GM10847 (cell line): ENCODE results near the gene SBF2.

Experiments
- POLR2A ChIP-seq: IDR thresholded peaks from 2 replicates; pipeline ENCODE4 v1.6.1; 2011; ENCODE audit not compliant: insufficient read length; ENCODE audit errors: extremely low read depth

The SBF2 gene

DNA sequence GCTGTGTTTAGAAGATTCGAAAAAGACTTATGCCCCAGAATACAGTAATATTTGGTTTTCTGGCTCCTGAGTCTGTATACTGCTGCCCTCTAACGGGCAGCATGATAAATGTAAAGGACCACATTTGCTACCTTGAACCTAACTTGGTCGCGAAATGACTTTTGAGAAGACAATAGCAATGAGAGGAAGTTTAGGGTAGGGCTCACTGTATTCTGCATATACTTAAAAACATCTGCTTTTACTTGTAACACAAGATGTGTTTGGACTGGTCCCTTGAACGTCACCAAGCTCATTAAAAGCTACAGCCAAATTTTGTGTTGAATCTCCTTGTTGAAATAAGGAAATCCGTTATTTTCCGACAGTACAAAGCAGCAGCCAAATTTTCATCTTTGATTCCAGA, 321.0 kb downstream of the SBF2 start:
- TF ChIP-seq POLR2A = no peak

DNA sequence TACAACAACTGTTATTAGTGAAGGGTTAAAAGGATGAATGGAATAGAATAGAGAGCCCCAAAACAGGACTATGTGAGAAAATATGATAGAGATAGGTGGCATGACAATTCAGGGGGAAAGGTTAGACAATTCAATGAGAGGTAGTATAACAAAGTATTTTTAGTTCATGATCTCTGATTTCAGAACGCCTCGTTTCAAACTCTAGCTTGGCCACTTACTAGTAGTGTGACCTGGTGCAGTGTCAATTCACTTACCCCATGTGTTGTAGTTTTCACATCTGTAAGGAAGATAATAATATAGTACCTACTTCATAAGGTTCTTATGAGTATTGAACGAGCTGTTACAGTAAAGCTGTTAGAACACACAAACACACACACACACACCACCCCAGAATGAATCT, 322.1 kb downstream of the SBF2 start:
- no peak for TF ChIP-seq POLR2A

DNA sequence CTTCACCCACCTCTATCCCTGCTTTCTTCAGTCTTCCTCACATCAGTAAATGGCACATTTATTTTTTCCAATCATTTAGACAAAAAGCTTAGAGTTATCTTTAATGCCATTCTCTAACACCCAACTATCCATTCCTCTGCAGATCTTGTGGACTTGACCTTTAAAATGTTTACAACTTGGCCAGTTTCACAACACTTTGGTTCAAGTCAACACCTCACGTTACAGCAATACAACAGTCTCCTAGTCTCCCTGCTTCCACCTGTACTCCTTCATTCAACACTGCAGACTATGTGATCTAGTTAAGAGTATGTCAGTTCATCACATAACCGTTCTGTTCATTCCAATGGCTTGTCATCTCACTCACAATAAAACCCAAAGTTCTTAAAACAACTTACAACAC, 325.0 kb downstream of the SBF2 start:
- no peak for TF ChIP-seq POLR2A

DNA sequence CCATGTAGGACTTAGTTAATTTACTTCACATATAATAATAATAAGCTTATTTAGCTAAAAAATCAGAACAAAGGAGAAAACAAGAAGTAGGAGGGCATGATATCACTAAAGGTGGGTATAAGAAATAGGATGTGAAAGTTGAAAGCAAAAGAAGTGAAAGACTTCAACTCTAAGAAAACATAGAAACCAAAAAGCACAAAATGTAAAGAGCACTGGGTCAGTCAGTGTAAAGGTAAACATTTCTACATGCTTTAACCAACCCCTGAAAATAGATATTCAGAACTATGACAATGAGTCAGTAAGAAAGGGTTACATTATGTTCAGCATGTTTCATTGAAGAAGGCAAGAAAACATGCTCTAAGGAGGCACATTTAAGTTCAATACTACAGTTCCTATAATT, 331.3 kb downstream of the SBF2 start:
- TF ChIP-seq POLR2A = no peak

DNA sequence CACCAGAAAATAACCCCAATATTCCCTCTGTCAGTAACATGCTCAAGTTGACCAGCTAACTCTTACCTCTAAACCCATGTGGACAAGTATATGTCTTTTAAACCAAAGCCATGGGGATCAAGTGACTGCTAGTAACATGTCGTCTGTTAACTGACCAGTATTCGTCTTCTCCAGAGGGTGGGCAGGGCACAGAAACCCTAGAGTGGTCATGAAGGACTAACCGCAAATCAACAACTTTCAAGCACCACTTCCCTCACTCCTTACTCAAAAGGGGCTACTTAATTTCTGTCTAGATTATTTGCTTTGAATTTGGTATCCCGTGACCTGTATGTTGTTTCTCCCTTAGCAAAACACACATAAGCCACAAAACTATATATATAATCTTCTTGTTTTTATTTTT, 336.9 kb downstream of the SBF2 start:
- no peak for TF ChIP-seq POLR2A

DNA sequence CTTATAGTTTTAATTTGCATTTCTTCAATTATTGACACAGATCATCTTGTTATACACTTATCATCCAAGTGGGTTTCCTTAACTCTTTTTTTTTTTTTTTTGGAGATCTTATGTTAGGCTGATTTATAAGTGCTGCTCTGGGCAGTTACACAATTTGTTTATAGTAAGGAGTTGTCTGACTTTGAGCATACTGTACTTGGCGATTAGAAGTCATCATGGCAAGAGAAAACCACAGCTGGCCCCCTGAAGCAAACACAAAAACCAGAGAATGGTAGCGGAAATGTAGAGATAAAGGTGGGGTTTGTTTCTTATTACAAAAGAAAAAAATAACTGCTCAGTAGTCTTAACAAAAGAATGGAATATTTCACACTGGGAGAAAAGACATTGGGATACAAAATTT, 337.5 kb downstream of the SBF2 start:
- TF ChIP-seq POLR2A = no peak

DNA sequence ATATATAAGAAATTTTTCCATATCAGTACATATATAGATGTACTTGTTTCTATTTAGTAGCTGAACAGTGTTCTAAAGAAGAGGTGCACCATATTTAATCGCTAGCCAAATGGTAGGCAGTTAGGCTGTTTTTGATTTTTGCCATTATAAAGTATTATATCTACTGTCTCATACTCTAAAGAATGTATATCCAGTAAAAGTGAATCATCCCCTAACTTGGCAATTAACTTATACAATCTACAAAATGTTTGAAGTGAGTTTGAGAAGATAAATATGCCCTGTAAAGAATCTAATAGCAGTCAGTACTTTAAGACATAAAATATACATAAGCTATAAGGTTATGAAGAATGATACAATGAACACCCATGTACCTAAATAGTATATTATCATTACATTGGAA, 338.6 kb downstream of the SBF2 start:
- no peak for TF ChIP-seq POLR2A

DNA sequence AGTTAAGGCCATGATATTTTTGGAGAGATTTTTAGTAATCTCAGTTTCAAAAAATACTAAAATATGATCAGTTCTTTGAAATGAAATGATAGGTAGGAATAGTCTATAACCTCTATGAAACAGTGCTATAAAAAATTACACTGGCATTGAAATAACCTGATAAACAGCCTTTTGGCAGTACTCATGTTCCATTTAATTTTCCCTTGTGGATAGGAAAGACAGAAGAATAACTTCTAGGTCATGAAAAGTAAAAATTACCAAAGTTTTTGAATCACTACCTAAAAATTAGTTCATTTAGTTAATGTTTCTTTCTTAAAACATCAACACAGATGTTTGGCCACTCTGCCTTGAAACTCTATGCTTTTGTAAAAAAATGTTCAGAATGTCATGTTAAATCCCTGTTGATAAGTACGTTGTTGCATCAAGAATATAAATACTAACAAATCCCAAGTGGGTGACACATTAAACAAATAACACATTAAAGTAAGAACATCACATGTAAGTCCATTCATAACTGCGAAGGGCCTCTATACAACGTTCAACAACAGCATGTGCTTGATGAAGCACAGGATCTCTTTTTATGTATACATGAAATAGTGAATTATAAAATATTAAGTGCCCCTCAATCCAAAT, 339.9 kb downstream of the SBF2 start:
- no peak for TF ChIP-seq POLR2A

DNA sequence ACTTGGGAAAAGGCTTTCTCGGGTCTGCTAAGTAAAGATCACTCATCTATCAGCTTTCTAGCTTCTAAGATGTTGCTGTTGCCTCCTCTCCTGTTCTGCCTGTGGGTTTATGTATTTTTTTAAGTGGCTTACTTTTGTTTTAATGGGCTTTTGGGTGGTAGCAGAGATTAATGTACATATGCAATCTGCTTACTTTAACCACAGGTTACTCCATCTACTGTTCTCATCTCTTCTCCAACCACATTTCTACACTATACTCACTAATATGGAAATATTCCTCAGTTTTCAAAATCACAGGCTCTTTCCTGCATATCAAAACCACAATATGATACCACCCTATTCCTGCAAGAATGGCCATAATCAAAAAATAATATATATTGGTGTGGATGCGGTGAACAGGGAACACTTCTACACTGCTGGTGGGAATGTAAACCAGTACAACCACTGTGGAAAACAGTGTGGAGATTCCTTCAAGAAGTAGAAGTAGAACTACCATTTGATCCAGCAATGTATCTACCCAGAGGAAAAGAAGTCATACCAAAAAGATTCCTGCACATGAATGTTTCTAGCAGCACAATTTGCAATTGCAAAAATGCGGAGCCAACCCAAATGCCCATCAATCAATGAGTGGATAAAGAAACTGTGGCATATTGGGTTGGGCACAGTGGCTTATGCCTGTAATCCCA, 341.4 kb downstream of the SBF2 start:
- no peak for TF ChIP-seq POLR2A

DNA sequence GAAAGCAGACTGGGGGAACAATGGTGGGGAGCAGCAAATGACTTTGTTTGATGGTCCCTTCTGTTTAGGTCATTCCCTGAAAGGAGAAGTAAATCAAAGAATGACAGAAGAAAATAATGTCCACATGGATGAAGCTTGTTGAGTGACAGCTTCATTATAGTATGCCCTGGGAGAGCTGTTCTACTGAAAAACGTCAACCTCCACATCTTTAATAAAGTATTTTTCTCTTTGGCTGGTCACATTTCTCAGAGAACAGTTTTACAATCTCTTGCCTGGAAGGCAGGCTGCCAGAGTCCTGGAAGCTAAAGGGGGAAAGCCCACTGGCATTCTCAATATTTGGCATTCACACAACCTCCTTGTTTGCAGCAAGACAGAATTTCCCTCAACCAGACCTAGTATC, 342.2 kb downstream of the SBF2 start:
- no peak for TF ChIP-seq POLR2A

DNA sequence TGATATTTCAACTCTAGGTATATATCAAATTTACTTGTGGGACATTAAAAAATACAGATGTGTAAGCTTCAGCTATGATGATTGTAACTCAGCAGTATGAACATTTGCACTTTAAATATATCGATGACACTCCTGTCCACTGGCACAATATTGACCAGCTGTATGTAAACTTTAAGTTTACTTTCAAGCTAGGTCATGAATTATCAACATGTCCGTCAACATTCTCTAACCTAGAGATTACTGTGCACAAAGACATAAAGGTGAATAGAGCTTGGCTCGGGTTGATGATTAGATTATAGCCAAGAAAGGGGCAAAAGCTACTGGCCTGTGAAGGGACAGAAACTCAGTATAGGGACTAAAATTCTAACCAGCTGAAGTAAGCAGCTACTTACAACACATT, 343.6 kb downstream of the SBF2 start:
- TF ChIP-seq POLR2A = no peak

DNA sequence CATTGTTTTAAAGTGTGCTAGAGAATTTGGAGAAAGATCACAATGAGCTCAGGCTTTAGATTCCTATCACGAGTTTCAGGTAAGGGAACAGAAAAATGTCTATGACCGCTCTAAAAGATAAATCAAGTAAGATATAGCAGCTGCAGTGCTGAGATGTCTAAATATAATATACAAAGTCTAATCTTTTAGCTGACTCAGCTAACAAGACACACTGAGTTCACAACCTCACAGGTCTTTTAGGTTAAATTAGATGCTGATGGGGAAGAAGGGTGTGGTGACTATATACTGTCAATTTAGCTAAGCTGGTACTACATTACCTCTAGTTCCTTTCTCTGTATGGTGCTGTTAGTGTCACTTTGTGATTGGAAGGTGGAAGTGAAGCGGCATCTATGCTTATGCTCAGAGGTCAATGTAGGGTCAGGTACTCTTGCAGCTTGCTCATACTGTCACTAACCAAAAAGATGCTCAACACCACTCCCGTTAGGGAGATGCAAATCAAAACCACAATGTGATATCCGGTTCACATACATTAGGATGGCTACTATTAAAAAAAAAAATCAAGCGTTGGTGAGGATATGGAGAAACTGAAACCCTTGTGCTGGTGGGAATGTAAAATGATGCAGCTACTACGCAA, 346.7 kb downstream of the SBF2 start:
- no peak for TF ChIP-seq POLR2A

DNA sequence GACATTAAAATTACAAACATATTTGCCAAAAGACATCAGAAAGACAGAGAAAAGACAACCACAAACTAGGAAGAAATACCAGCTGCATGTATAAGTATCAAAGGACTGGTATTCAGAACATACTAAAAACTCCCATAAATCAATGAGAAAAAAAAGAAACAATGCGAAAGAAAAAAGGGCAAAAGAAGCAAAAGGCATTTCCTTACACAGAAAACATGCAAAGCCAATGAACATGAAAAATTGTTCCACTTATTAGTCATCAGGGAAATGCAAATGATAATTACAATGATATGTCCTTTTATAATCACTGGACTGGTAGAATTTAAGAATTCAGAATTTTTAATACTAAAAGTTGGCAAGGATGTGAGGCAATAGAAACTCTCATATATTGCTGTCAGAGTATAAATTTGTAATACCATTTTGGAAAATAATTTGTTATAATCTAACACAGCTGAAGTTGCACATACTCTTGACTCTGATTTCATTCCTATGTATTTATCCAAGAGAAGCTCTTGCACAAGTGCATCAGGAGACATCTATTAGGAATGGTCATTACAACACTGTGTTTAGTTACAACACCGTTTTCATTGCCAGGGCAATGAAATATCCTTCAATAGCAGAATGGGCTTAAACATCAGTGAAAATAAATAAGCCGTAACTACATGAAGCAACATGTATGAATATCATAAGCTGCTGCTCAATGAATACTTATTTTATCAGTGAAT, 350.5 kb downstream of the SBF2 start:
- TF ChIP-seq POLR2A = no peak

DNA sequence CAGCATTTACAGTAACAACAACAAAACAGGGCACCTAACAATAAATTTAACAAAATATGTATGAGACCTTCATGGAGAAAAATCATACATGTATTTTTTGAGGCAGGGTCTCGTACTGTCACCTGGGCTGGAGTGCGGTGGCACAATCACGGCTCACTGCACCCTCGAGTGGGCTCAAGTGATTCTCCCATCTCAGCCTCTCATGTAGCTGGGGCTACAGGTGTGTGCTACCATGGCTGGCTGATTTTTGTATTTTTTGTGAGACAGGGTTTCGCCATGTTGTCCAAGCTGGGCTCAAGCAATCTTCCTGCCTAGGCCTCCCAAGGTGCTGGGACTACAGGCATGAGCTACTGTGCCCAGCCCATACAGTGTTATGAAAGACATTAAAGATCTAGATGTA, 352.0 kb downstream of the SBF2 start:
- no peak for TF ChIP-seq POLR2A

DNA sequence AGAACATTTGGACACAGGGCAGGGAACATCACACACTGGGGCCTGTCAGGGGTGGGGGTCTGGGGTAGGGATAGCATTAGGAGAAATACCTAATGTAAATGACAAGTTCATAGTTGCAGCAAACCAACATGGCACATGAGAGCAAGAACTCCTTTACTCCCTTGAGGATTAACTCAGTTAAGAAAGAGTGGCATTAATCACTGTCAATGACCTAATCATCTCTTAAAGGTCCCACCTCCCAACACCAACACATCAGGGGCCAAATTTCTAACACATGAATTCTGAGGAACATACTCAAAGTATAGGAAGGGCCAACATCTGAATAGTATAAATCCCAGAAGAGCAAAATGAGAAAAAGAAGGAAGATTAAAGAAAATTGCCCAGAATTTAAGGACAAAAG, 357.3 kb downstream of the SBF2 start:
- no peak for TF ChIP-seq POLR2A

DNA sequence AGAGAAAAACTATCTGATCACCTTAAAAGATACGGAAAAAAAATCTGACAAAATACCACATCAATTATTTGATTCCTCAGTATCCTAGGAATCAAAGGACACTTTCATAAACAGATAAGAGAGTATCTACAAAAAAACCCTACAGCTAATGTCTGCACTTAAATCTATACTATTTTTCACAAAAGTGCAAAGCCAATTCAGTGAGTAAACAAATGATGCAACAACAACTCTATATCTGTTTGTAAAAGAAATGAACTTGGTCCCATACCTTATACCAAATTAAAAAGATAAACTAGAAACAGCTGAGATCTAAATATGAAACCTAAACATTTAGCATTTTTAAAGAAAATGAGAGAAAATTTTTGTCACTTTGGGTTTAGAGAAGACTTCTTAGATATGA, 366.3 kb downstream of the SBF2 start:
- TF ChIP-seq POLR2A = no peak

DNA sequence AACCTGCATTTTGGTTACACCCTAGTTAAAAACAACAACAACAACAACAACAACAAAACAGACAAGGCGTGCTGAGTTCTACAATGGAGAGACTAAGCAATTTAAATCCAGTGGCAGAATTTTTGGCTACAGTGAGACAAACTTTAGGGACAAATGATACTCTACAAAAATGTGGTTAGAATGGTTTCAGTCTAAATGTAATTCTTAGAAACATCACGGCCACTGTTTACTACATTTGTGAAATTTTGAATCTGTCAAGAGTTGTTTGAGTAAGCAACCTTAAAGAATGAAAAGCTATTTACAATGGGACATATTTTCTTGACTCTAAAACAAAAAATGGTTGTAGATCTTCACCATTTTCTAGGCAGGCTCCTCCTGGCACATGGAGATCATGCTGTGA, 370.7 kb downstream of the SBF2 start:
- TF ChIP-seq POLR2A = no peak

DNA sequence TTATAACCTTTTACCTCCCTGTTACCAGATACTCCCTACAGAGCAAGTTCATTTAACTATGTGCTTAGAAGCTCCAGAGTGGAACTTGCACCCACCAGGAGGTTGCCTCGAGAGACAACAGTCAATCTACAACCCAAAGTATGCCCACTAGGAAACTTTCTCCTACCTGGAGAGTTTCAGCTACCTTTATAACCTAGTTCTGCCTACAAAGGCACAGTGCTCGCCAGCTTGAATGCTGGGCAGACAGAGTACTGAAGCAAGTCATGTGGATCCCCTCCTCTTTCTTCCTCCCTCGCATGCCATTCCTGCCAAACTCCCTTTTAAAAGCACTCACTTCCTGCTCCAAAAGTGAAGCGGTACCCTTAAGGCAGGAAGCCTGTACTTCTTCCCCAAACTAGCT, 371.2 kb downstream of the SBF2 start:
- TF ChIP-seq POLR2A = no peak
